C4-2B (cell line): ENCODE measurements around the gene CRYBB3.
"Not testable (repeated sequence)": the region's sequence is repeated elsewhere in the genome, so short reads cannot be mapped to it uniquely, and the experiment has no call there.

Experiments
- H3K27ac ChIP-seq: fragments of 450-650 bp; 2 replicates; pipeline ENCODE4 v1.5.1; 2017
- CTCF ChIP-seq: fragments of 450-650 bp; conservative IDR thresholded peaks from 2 replicates; pipeline ENCODE4 v1.5.1; 2017; ENCODE audit warnings: mild to moderate bottlenecking
- ZFX ChIP-seq: fragments of 450-650 bp; IDR thresholded peaks from 2 replicates; pipeline ENCODE4 v1.6.1; 2017

The CRYBB3 gene

GRCh38 chr22:25177226-25177625, 22.4 kb upstream of the CRYBB3 start:
- H3K27ac ChIP-seq: no peak overlapping the region
- TF ChIP-seq CTCF (no peak), ZFX (no peak)

GRCh38 chr22:25177895-25178294, 21.8 kb upstream of the CRYBB3 start:
- no peak overlapping the region for H3K27ac ChIP-seq
- TF ChIP-seq CTCF (no peak), ZFX (no peak)

- not testable (repeated sequence) for H3K27ac ChIP-seq
Measured at GRCh38 chr22:25178348-25178747, 21.3 kb upstream of the CRYBB3 start.

- H3K27ac ChIP-seq: not testable (repeated sequence)
Measured at GRCh38 chr22:25178869-25179631, 20.6 kb upstream of the CRYBB3 start.

- H3K27ac ChIP-seq: no peak overlapping the region
- TF ChIP-seq CTCF (no peak), ZFX (no peak)
Measured at GRCh38 chr22:25182131-25183110, 17.2 kb upstream of the CRYBB3 start.

- H3K27ac ChIP-seq: no peak overlapping the region
- TF ChIP-seq ZFX (no peak), CTCF (no peak)
Measured at GRCh38 chr22:25183949-25184619, 15.6 kb upstream of the CRYBB3 start.

GRCh38 chr22:25186140-25186539, 13.5 kb upstream of the CRYBB3 start:
- H3K27ac ChIP-seq: no peak overlapping the region
- TF ChIP-seq CTCF: no peak
- no peak for TF ChIP-seq ZFX

- no peak overlapping the region for H3K27ac ChIP-seq
- TF ChIP-seq ZFX (no peak), CTCF (no peak)
Measured at GRCh38 chr22:25187469-25187868, 12.2 kb upstream of the CRYBB3 start.
